Measurements from ENCODE around the gene SCMH1. TPM values are rescaled to one million over a fixed set of nuclear protein-coding genes. Genes with fewer than 3 reads are reported as not detected.

SCMH1 gene
- total and polyA plus RNA-seq, 2 experiments from 2014 or later, result 126 to 147 TPM

GRCh38 chr1:41225495-41225894 is 16.6 kb downstream of the SCMH1 start:
- no peak for TF ChIP-seq CTCF (IDR thresholded peaks at IDR 0.05; ENCODE audit: low read depth, low read length)
- Histone ChIP-seq H3K4me1 (ENCODE audit: low read depth) (peaks cover 30% of the 10 kb centered on the region), H3K36me3 (no peaks in the 10 kb centered on the region), H3K27me3 (no peaks in the 10 kb centered on the region), H3K4me3 (no peak overlapping the region), H3K27ac (no peak overlapping the region), H3K9me3 (ENCODE audit: low read depth) (no peaks in the 10 kb centered on the region)
- no peak for DNase-seq (ENCODE audit: low read depth in 1 of 2, low spot score in 1 of 2)

GRCh38 chr1:41222496-41222895 is 19.6 kb downstream of the SCMH1 start:
- no peaks in the 10 kb centered on the region for H3K27me3 ChIP-seq
- TF ChIP-seq CTCF (IDR thresholded peaks at IDR 0.05; ENCODE audit: low read depth, low read length), result no peak
- H3K36me3 ChIP-seq, result no peaks in the 10 kb centered on the region
- H3K9me3 ChIP-seq (ENCODE audit: low read depth), result no peaks in the 10 kb centered on the region
- H3K4me1 ChIP-seq (ENCODE audit: low read depth), result peaks cover 30% of the 10 kb centered on the region
- peak; percentile 55 to 71 for DNase-seq (ENCODE audit: low read depth in 1 of 2, low spot score in 1 of 2)
- no peak overlapping the region for H3K27ac ChIP-seq
- H3K4me3 ChIP-seq, result no peak overlapping the region

- H3K4me1 ChIP-seq (ENCODE audit: low read depth), result peaks cover 25% of the 10 kb centered on the region
- H3K27me3 ChIP-seq, result no peaks in the 10 kb centered on the region
- no peak for DNase-seq (ENCODE audit: low read depth in 1 of 2, low spot score in 1 of 2)
- H3K9me3 ChIP-seq (ENCODE audit: low read depth), result no peaks in the 10 kb centered on the region
- no peaks in the 10 kb centered on the region for H3K36me3 ChIP-seq
- H3K4me3 ChIP-seq, result no peak overlapping the region
- TF ChIP-seq CTCF (IDR thresholded peaks at IDR 0.05; ENCODE audit: low read depth, low read length), result no peak
- H3K27ac ChIP-seq, result no peak overlapping the region
Measured at GRCh38 chr1:41221995-41222394, 20.1 kb downstream of the SCMH1 start.

GRCh38 chr1:41218152-41218551 is 24.0 kb downstream of the SCMH1 start:
- Histone ChIP-seq H3K27ac (no peak overlapping the region), H3K4me1 (ENCODE audit: low read depth) (peaks cover 9% of the 10 kb centered on the region), H3K36me3 (peaks cover 1% of the 10 kb centered on the region), H3K27me3 (no peaks in the 10 kb centered on the region), H3K4me3 (no peak overlapping the region), H3K9me3 (ENCODE audit: low read depth) (no peaks in the 10 kb centered on the region)
- DNase-seq (ENCODE audit: low read depth in 1 of 2, low spot score in 1 of 2), result no peak
- no peak for TF ChIP-seq CTCF (IDR thresholded peaks at IDR 0.05; ENCODE audit: low read depth, low read length)

- H3K9me3 ChIP-seq (ENCODE audit: low read depth), result no peaks in the 10 kb centered on the region
- H3K36me3 ChIP-seq, result peaks cover 4% of the 10 kb centered on the region
- no peak overlapping the region for H3K4me3 ChIP-seq
- H3K4me1 ChIP-seq (ENCODE audit: low read depth), result peaks cover 3% of the 10 kb centered on the region
- no peak for DNase-seq (ENCODE audit: low read depth in 1 of 2, low spot score in 1 of 2)
- no peak for TF ChIP-seq CTCF (IDR thresholded peaks at IDR 0.05; ENCODE audit: low read depth, low read length)
- no peaks in the 10 kb centered on the region for H3K27me3 ChIP-seq
- H3K27ac ChIP-seq, result peak overlapping the region; percentile 39
Measured at GRCh38 chr1:41217441-41217840, 24.7 kb downstream of the SCMH1 start.

- Histone ChIP-seq H3K4me3 (no peak overlapping the region), H3K36me3 (peaks cover 4% of the 10 kb centered on the region), H3K27ac (no peak overlapping the region), H3K27me3 (no peaks in the 10 kb centered on the region), H3K9me3 (ENCODE audit: low read depth) (no peaks in the 10 kb centered on the region), H3K4me1 (ENCODE audit: low read depth) (no peaks in the 10 kb centered on the region)
- no peak for TF ChIP-seq CTCF (IDR thresholded peaks at IDR 0.05; ENCODE audit: low read depth, low read length)
- DNase-seq (ENCODE audit: low read depth in 1 of 2, low spot score in 1 of 2), result no peak
Measured at GRCh38 chr1:41215623-41216022, 26.5 kb downstream of the SCMH1 start.
